Mesothelial cell of epicardium (in vitro differentiated cells): Measurements from ENCODE around the gene CACNB3. TPM values are rescaled to one million over a fixed set of nuclear protein-coding genes. Genes with fewer than 3 reads are reported as not detected.

Experiments used
- DNase-seq, 2 experiments: peaks; one replicate each; pipeline ENCODE4 v3.0.0; 2021; ENCODE audit warnings: low spot score in 2 of 2; ENCODE audit not compliant: unreplicated experiment in 2 of 2
- H3K27ac Mint-ChIP-seq: 2 replicates; pipeline ENCODE4 v1.8.0; 2021; ENCODE audit warnings: mixed read lengths
- H3K27me3 Mint-ChIP-seq: 2 replicates; pipeline ENCODE4 v1.8.0; 2021; ENCODE audit warnings: low read depth, mixed read lengths
- H3K36me3 Mint-ChIP-seq: 2 replicates; pipeline ENCODE4 v1.8.0; 2021; ENCODE audit warnings: mixed read lengths
- H3K4me1 Mint-ChIP-seq: 2 replicates; pipeline ENCODE4 v1.8.0; 2021; ENCODE audit warnings: mixed read lengths
- H3K4me3 Mint-ChIP-seq: 2 replicates; pipeline ENCODE4 v1.8.0; 2021; ENCODE audit warnings: mild to moderate bottlenecking, moderate library complexity, mixed read lengths
- H3K9me3 Mint-ChIP-seq: 2 replicates; pipeline ENCODE4 v1.8.0; 2021; ENCODE audit warnings: mixed read lengths
- total RNA-seq: library from RNA; stranded (reverse); gene quantifications from 3 replicates; pipeline ENCODE4 v1.2.1, GENCODE V29; 2021
- TF ChIP-seq, protein P1 (sequence below): fragments of 200-600 bp; sonication (generic); IDR thresholded peaks from one replicate; pipeline ENCODE4 v1.5.0; 2021; ENCODE audit warnings: antibody characterized with exemption; ENCODE audit not compliant: unreplicated experiment

CACNB3 gene
- total RNA-seq, 1 donor from 2014 or later = 114 TPM

DNA sequence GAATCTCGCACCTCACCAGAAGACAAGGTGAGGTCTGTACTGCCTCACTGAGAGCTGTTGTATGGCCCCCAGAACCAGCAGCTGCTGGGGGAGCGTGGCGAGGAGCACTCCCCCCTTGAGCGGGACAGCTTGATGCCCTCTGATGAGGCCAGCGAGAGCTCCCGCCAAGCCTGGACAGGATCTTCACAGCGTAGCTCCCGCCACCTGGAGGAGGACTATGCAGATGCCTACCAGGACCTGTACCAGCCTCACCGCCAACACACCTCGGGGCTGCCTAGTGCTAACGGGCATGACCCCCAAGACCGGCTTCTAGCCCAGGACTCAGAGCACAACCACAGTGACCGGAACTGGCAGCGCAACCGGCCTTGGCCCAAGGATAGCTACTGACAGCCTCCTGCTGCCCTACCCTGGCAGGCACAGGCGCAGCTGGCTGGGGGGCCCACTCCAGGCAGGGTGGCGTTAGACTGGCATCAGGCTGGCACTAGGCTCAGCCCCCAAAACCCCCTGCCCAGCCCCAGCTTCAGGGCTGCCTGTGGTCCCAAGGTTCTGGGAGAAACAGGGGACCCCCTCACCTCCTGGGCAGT, 9.3 kb downstream of the CACNB3 start:
- no peaks in the 10 kb centered on the region for H3K9me3 Mint-ChIP-seq
- no peak for DNase-seq
- H3K4me1 Mint-ChIP-seq = no peaks in the 10 kb centered on the region
- TF ChIP-seq, protein P1, sequence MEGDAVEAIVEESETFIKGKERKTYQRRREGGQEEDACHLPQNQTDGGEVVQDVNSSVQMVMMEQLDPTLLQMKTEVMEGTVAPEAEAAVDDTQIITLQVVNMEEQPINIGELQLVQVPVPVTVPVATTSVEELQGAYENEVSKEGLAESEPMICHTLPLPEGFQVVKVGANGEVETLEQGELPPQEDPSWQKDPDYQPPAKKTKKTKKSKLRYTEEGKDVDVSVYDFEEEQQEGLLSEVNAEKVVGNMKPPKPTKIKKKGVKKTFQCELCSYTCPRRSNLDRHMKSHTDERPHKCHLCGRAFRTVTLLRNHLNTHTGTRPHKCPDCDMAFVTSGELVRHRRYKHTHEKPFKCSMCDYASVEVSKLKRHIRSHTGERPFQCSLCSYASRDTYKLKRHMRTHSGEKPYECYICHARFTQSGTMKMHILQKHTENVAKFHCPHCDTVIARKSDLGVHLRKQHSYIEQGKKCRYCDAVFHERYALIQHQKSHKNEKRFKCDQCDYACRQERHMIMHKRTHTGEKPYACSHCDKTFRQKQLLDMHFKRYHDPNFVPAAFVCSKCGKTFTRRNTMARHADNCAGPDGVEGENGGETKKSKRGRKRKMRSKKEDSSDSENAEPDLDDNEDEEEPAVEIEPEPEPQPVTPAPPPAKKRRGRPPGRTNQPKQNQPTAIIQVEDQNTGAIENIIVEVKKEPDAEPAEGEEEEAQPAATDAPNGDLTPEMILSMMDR = no peak
- H3K27ac Mint-ChIP-seq = no peak overlapping the region
- H3K4me3 Mint-ChIP-seq = no peak overlapping the region
- H3K27me3 Mint-ChIP-seq = no peaks in the 10 kb centered on the region
- peaks cover 39% of the 10 kb centered on the region for H3K36me3 Mint-ChIP-seq

DNA sequence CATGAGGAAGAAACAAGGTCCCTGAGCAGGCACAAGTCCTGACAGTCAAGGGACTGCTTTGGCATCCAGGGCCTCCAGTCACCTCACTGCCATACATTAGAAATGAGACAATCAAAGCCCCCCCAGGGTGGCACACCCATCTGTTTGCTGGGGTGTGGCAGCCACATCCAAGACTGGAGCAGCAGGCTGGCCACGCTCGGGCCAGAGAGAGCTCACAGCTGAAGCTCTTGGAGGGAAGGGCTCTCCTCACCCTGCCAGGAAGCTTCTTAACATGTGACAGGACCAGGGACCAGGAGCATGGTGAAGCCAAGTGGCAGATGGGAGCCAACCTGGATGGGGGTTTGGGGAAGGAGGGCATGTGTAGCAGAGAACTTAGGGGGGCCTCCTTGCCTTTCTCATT, 10.0 kb downstream of the CACNB3 start:
- Mint-ChIP-seq H3K27me3 (no peaks in the 10 kb centered on the region), H3K27ac (no peak overlapping the region), H3K9me3 (no peaks in the 10 kb centered on the region), H3K36me3 (peaks cover 41% of the 10 kb centered on the region), H3K4me3 (no peak overlapping the region), H3K4me1 (no peaks in the 10 kb centered on the region)
- DNase-seq = no peak
- TF ChIP-seq, protein P1 = no peak

DNA sequence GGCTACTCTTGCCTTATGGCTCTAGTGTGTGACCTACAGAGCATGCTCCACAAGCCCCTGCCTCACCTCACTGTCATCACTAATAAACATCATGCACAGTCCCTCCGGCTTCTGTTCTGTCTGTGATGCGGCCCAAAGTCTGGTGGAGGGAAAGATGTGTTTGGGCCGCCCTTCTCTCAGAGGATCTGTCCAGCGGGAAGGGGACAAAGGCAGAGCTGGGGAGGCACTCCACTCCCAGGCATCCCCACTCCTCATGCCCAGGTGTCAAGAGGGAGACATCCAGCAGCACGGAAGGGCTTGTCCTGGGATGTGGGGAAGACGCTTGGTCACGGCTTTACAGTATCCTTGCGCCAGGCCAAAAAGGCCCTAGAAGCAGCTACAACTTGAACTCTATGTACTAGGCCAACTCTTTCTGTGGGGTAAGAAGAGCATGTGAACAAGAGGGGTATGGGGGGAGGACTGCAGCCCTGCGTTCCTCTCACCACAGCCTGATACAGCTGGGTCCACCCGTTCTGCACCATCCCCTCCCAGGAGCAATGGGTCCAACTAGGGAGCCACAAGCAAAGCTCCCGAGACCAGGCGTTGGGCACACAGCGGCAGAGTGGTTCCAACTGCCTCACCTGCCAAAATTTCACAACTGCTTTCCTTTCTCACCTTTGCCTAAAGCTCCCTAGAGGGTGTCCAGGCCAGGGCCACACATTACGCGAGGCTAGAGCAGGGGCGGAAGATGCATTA, 10.7 kb downstream of the CACNB3 start:
- DNase-seq = no peak
- Mint-ChIP-seq H3K9me3 (no peaks in the 10 kb centered on the region), H3K27ac (no peak overlapping the region), H3K27me3 (no peaks in the 10 kb centered on the region), H3K4me3 (no peak overlapping the region), H3K4me1 (no peaks in the 10 kb centered on the region), H3K36me3 (peaks cover 42% of the 10 kb centered on the region)
- TF ChIP-seq, protein P1 = no peak

DNA sequence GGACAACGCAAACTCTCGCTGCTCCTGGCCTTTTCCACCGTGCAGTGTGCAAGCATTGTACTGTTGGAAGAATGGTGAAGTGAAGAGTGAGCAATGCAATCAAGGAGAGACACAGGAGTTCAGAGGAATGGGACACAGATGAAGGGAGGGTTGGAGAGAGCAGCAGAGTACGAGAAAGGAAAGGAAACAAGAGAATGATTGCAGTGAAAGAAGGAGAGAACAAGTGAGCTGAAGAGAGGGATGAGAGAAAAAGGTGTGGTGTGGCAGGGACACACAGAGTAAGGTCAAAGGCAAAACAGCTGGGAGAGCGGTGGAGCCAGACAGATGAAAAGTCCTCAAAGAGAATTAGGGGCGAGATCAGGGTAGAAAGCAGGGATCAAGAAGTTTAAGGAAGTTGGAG, 13.0 kb downstream of the CACNB3 start:
- Mint-ChIP-seq H3K27ac (no peak overlapping the region), H3K9me3 (no peaks in the 10 kb centered on the region), H3K4me3 (no peak overlapping the region), H3K4me1 (no peaks in the 10 kb centered on the region), H3K36me3 (peaks cover 33% of the 10 kb centered on the region), H3K27me3 (no peaks in the 10 kb centered on the region)
- TF ChIP-seq, protein P1 = no peak
- no peak for DNase-seq

DNA sequence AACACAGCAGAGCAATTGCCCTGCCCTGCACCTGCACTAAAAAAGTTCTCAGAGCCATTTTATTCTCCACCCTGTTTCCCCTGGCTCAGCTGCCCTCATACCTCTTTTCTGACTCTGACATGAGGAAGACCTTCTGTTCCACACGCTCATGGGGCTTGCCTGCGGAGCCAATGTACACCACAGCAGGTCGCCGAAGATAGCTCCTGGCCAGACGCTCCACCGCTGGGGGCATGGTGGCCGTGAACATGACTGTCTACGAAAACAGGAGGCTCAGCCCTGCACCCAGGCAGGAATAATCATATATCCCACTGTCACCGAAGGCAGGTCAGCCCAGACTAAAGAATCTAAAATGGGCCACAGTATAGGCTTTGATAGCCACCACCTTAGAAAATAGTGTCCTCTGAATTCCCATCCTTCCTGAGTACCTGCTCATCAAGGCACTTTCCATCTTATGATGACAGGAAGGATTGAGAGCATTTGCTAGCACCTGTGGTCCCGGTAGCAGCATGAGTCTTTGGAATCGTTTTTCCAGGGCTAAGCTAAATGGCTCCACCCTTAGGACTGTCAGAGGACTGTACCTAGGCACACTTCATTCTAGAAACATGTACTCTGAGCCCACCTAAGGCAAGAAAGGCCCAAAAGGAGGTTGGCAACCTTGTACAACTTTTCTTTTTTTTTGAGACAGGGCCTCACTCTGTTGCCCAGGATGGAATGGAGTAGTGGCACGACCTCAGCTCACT, 14.2 kb downstream of the CACNB3 start:
- Mint-ChIP-seq H3K4me3 (no peak overlapping the region), H3K27me3 (no peaks in the 10 kb centered on the region), H3K36me3 (peaks cover 36% of the 10 kb centered on the region), H3K4me1 (no peaks in the 10 kb centered on the region), H3K27ac (no peak overlapping the region), H3K9me3 (no peaks in the 10 kb centered on the region)
- TF ChIP-seq, protein P1 = no peak
- DNase-seq = no peak
